Lung (tissue), 12 donors: ENCODE results near the gene NBL1. TPM values are rescaled to one million over a fixed set of nuclear protein-coding genes. Genes with fewer than 3 reads are reported as not detected.

Experiments used
- ATAC-seq: fragments of 200-7000 bp; cut with Tn5 transposase; one replicate; pipeline ENCODE4 v1.9.1; 2020; ENCODE audit warnings: moderate number of reproducible peaks; ENCODE audit not compliant: insufficient read depth, low FRiP score
- DNase-seq, 3 donors: peaks; one replicate each; pipeline ENCODE4 v3.0.0-alpha.2; 2013 to 2017
- H3K27ac ChIP-seq, 2 donors: one replicate each; pipeline ENCODE4 v1.5.1; 2013; ENCODE audit warnings: mild to moderate bottlenecking in 2 of 2, moderate library complexity in 2 of 2, control low read depth in 1 of 2, inconsistent platforms in 1 of 2, low read depth in 1 of 2, low read length in 1 of 2
- H3K27me3 ChIP-seq, 3 donors: one replicate each; pipeline ENCODE4 v1.5.1; 2013; ENCODE audit warnings: low read length in 2 of 3; ENCODE audit not compliant: control insufficient read depth in 3 of 3, insufficient read depth in 3 of 3
- H3K36me3 ChIP-seq, 4 donors: one replicate each; pipeline ENCODE4 v1.5.1; 2013; ENCODE audit warnings: low read length in 4 of 4, mild to moderate bottlenecking in 1 of 4, moderate library complexity in 1 of 4; ENCODE audit not compliant: control insufficient read depth in 4 of 4, insufficient read depth in 4 of 4
- H3K4me1 ChIP-seq, 5 donors: one replicate each; pipeline ENCODE4 v1.5.1; 2013; ENCODE audit warnings: low read length in 5 of 5, mild to moderate bottlenecking in 2 of 5, moderate library complexity in 1 of 5; ENCODE audit not compliant: control insufficient read depth in 5 of 5, insufficient read depth in 5 of 5
- H3K4me3 ChIP-seq: one replicate; pipeline ENCODE4 v1.5.1; 2013; ENCODE audit warnings: mild to moderate bottlenecking, control low read depth, moderate library complexity
- H3K9ac ChIP-seq, 2 donors: one replicate each; pipeline ENCODE4 v1.5.1; 2013; ENCODE audit warnings: low read length in 2 of 2, control low read depth in 1 of 2; ENCODE audit not compliant: insufficient read depth in 1 of 2
- H3K9me3 ChIP-seq, 4 donors: one replicate each; pipeline ENCODE4 v1.5.1; 2013; ENCODE audit warnings: low read length in 3 of 4, mild to moderate bottlenecking in 1 of 4, moderate library complexity in 1 of 4; ENCODE audit not compliant: control insufficient read depth in 4 of 4, insufficient read depth in 3 of 4
- WGBS, 2 donors: extraction: QIAGEN DNeasy Blood & Tissue Kit; methylation state at CpG; one replicate each; pipeline ENCODE4 v1.1.7; 2013; 5-methylcytosine and 5-hydroxymethylcytosine counted together
- polyA plus RNA-seq, 2 donors: library from polyadenylated mRNA; stranded (reverse); fragments of 200-250 nt; gene quantifications; one replicate each; pipeline ENCODE4 v1.2.1, GENCODE V29; 2013
- total RNA-seq, 2 donors: library from RNA; depleted of rRNA in 1 of 2; stranded (reverse); fragments of >200 nt in 1 of 2; gene quantifications; one replicate each; pipeline ENCODE4 v1.2.1, GENCODE V29; 2014 to 2021
- TF ChIP-seq, protein P1 (sequence below): IDR thresholded peaks from 2 replicates; pipeline ENCODE4 v1.5.1; 2012; ENCODE audit warnings: mild to moderate bottlenecking; ENCODE audit errors: control extremely low read depth, extremely low read depth
- donor health status: control.
- donor health status: control.
- donor health status: Bipolar disorder and iron deficiency.
- donor health status: healthy.
- donor health status: DM: yes; HTN: yes; CAD: no.

NBL1 gene
- total and polyA plus RNA-seq, 4 donors = 48.0 to 133 (median 104) TPM

DNA sequence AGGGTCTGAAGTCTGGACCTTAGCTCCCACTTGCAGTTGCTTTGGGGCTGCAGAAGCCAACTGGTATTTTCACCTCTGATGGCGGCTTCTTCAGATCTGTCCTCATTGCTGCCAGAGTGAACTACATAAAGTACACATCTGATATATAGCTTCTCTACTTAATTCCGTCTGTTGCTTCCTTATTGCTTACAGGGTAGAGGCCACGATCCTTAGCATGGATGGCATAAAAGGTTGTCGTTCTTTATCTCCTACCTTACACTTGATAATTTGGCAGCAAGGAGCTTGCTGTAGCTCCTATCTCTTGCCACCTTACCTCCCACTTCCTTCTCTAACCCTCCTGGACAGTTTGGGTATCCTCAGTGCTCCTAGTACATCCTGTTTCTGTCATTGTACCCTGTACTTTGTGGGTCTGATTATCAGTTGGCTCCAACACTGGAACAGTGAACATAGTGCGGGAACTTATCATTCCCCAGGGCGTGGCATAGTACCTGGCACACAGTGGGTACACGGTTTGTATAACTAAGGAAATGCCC is 30.9 kb upstream of the NBL1 start:
- DNase-seq = no peak

DNA sequence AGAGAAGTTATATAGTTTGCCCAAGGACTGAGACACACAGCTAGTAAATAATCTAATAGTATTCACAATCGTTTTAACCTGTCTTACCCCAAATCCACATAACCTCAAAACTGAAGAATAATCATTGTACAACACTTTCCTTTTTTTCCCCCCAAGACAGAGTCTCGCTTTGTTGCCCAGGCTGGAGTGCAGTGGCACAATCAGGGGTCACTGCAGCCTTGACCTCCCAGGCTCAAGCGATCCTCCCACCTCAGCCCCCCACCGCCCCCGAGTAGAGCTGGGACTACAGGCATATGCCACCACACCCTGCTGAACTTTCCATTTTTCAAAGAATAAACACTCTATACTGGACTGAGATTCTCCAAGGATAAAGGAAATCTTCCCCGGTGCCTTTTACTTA is 28.7 kb upstream of the NBL1 start:
- Histone ChIP-seq H3K4me3 (no peak overlapping the region), H3K9ac (no peak overlapping the region), H3K27me3 (no peaks in the 10 kb centered on the region), H3K4me1 (peaks cover 4 to 27% (median 10%) of the 10 kb centered on the region in 5 donors), H3K36me3 (peaks cover 3 to 10% (median 6%) of the 10 kb centered on the region in 4 donors), H3K27ac (no peak overlapping the region), H3K9me3 (no peaks in the 10 kb centered on the region)
- TF ChIP-seq, protein P1, sequence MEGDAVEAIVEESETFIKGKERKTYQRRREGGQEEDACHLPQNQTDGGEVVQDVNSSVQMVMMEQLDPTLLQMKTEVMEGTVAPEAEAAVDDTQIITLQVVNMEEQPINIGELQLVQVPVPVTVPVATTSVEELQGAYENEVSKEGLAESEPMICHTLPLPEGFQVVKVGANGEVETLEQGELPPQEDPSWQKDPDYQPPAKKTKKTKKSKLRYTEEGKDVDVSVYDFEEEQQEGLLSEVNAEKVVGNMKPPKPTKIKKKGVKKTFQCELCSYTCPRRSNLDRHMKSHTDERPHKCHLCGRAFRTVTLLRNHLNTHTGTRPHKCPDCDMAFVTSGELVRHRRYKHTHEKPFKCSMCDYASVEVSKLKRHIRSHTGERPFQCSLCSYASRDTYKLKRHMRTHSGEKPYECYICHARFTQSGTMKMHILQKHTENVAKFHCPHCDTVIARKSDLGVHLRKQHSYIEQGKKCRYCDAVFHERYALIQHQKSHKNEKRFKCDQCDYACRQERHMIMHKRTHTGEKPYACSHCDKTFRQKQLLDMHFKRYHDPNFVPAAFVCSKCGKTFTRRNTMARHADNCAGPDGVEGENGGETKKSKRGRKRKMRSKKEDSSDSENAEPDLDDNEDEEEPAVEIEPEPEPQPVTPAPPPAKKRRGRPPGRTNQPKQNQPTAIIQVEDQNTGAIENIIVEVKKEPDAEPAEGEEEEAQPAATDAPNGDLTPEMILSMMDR = no peak
- ATAC-seq = no peak
- WGBS, 2 donors = 90% methylated on average over 6 of the region's 6 CpGs
- DNase-seq = no peak

More for the DNA sequence above, 30.9 kb upstream of the NBL1 start:
- TF ChIP-seq, protein P1 = no peak
- H3K9me3 ChIP-seq = no peaks in the 10 kb centered on the region
- no peaks in the 10 kb centered on the region for H3K27me3 ChIP-seq
- H3K4me1 ChIP-seq = peaks cover 0 to 17% (median 6%) of the 10 kb centered on the region in 5 donors
- peak overlapping the region in 1 of 2 donors; percentile 46 for H3K27ac ChIP-seq
- H3K9ac ChIP-seq = no peak overlapping the region
- H3K36me3 ChIP-seq = peaks cover 3 to 10% (median 6%) of the 10 kb centered on the region in 4 donors
- no peak overlapping the region for H3K4me3 ChIP-seq
- no peak for ATAC-seq
- WGBS, 2 donors = 61 to 74% methylated on average over 7 of the region's 7 CpGs

DNA sequence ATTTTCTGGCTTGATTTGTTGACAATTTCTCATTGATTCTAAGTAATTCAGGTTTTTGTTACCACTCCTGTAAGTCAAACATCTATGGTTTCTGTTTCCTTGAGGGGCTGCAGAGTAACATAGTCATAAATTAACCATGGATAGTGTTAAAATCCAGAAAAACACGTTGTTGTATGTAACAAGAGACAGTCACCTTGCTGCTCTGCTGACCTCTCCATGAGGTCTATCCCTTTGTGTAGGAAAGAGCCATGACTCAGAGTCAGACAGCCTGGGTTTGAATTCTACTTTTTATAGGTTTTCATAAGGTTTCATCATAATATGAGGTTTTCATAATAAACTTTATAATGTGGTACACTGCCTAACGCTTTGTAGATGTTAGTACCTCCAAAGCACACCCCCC is 27.6 kb upstream of the NBL1 start:
- DNase-seq = no peak

More for the DNA sequence above, 27.6 kb upstream of the NBL1 start:
- Histone ChIP-seq H3K36me3 (peaks cover 3 to 10% (median 6%) of the 10 kb centered on the region in 4 donors), H3K9ac (no peak overlapping the region), H3K4me1 (peaks cover 7 to 35% (median 14%) of the 10 kb centered on the region in 5 donors), H3K4me3 (no peak overlapping the region), H3K9me3 (no peaks in the 10 kb centered on the region), H3K27me3 (no peaks in the 10 kb centered on the region), H3K27ac (peak overlapping the region in 1 of 2 donors; percentile 2)
- ATAC-seq = no peak
- 70 to 83% methylated on average over 2 of the region's 2 CpGs for WGBS, 2 donors
- TF ChIP-seq, protein P1 = no peak
